22Rv1 (cell line): ENCODE results near the gene CHMP2B.

Source experiments
- CTCF ChIP-seq: fragments of 450-650 bp; IDR thresholded peaks from 2 replicates; pipeline ENCODE4 v1.5.1; 2017; ENCODE audit warnings: mild to moderate bottlenecking
- ZFX ChIP-seq: fragments of 450-650 bp; IDR thresholded peaks from 2 replicates; pipeline ENCODE4 v1.6.1; 2017; ENCODE audit warnings: antibody characterized with exemption, borderline replicate concordance

DNA sequence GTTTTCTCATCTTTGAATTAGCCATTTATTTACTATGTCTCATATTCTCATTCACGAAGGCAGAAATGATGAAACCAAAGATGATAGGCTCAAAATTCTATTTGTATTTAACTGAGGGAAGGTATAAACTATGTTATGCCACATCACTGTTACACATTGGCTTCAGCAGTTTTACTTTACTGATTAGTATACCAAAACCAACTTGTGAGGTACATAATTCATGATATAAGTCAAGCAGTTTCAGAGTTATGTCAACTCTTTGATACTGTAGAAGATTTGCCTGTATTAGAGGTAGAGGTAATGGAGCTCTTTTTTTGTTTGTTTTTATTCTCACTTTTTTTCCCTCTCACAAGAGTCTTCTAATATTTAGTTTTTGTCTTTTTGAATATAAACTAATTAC is 22.9 kb downstream of the CHMP2B start:
- TF ChIP-seq CTCF, result no peak
- no peak for TF ChIP-seq ZFX
